Liver (tissue), 9 donors: Measurements from ENCODE around the gene SMU1. TPM values are rescaled to one million over a fixed set of nuclear protein-coding genes. Genes with fewer than 3 reads are reported as not detected.

Experiments
- DNase-seq: peaks from one replicate; pipeline ENCODE4 v3.0.0-alpha.2; 2017; ENCODE audit warnings: low spot score
- H3K27ac ChIP-seq, 2 donors: one replicate each; pipeline ENCODE4 v1.7.0; 2013; ENCODE audit warnings: inconsistent platforms in 2 of 2, low read length in 2 of 2, control low read depth in 1 of 2, low read depth in 1 of 2, mild to moderate bottlenecking in 1 of 2
- H3K27me3 ChIP-seq, 4 donors: one replicate each; pipeline versions ENCODE4 v1.6.1 to v1.7.0; 2013; ENCODE audit warnings: low read length in 3 of 4, inconsistent platforms in 1 of 4, mild to moderate bottlenecking in 1 of 4, moderate library complexity in 1 of 4; ENCODE audit not compliant: control insufficient read depth in 4 of 4, insufficient read depth in 4 of 4
- H3K36me3 ChIP-seq, 4 donors: one replicate each; pipeline versions ENCODE4 v1.6.1 to v1.7.0; 2013; ENCODE audit warnings: low read length in 3 of 4, mild to moderate bottlenecking in 3 of 4, low read depth in 1 of 4, moderate library complexity in 1 of 4; ENCODE audit not compliant: control insufficient read depth in 4 of 4, insufficient read depth in 3 of 4
- H3K4me1 ChIP-seq, 4 donors: one replicate each; pipeline versions ENCODE4 v1.6.1 to v1.7.0; 2013; ENCODE audit warnings: low read length in 3 of 4, mild to moderate bottlenecking in 3 of 4, moderate library complexity in 1 of 4; ENCODE audit not compliant: control insufficient read depth in 4 of 4, insufficient read depth in 4 of 4
- H3K4me3 ChIP-seq, 3 donors: one replicate each; pipeline versions ENCODE4 v1.6.1 to v1.7.0; 2013; ENCODE audit warnings: low read length in 3 of 3, control low read depth in 1 of 3, low read depth in 1 of 3, mild to moderate bottlenecking in 1 of 3
- H3K9ac ChIP-seq, 2 donors: one replicate each; pipeline ENCODE4 v1.7.0; 2013; ENCODE audit warnings: low read length in 2 of 2, mild to moderate bottlenecking in 2 of 2, moderate library complexity in 2 of 2, control low read depth in 1 of 2, low read depth in 1 of 2
- H3K9me3 ChIP-seq, 4 donors: one replicate each; pipeline versions ENCODE4 v1.6.1 to v1.7.0; 2013; ENCODE audit warnings: low read length in 3 of 4; ENCODE audit not compliant: control insufficient read depth in 4 of 4
- EGR1 ChIP-seq, 2 donors: IDR thresholded peaks; 2 replicates each; pipeline ENCODE4 v1.6.1; 2016 to 2018; ENCODE audit warnings: antibody characterized with exemption in 2 of 2, low read depth in 2 of 2
- FOXA1 ChIP-seq: IDR thresholded peaks from 2 replicates; pipeline ENCODE4 v1.6.1; 2016; ENCODE audit warnings: antibody characterized with exemption
- FOXA2 ChIP-seq: IDR thresholded peaks from 2 replicates; pipeline ENCODE4 v1.6.1; 2016; ENCODE audit warnings: antibody characterized with exemption
- GABPA ChIP-seq, 2 donors: IDR thresholded peaks in 1 of 2; conservative IDR thresholded peaks in 1 of 2; 2 replicates each; pipeline ENCODE4 v1.6.1; 2016; ENCODE audit warnings: antibody characterized with exemption in 2 of 2, mild to moderate bottlenecking in 1 of 2, moderate library complexity in 1 of 2
- HNF4A ChIP-seq, 2 donors: conservative IDR thresholded peaks; 2 replicates each; pipeline ENCODE4 v1.6.1; 2016; ENCODE audit warnings: antibody characterized with exemption in 2 of 2, mild to moderate bottlenecking in 2 of 2
- HNF4G ChIP-seq: IDR thresholded peaks from 2 replicates; pipeline ENCODE4 v1.6.1; 2016; ENCODE audit warnings: antibody characterized with exemption
- JUND ChIP-seq, 2 donors: IDR thresholded peaks; 2 replicates each; pipeline ENCODE4 v1.6.1; 2016; ENCODE audit warnings: antibody characterized with exemption in 2 of 2
- NR2F2 ChIP-seq: IDR thresholded peaks from 2 replicates; pipeline ENCODE4 v1.6.1; 2016; ENCODE audit warnings: antibody characterized with exemption
- RAD21 ChIP-seq, 2 donors: IDR thresholded peaks; 2 replicates each; pipeline ENCODE4 v1.6.1; 2016; ENCODE audit warnings: antibody characterized with exemption in 2 of 2, mild to moderate bottlenecking in 2 of 2
- RXRA ChIP-seq, 2 donors: IDR thresholded peaks; 2 replicates each; pipeline ENCODE4 v1.6.1; 2017 to 2018; ENCODE audit warnings: antibody characterized with exemption in 2 of 2, mild to moderate bottlenecking in 1 of 2
- SP1 ChIP-seq: IDR thresholded peaks from 2 replicates; pipeline ENCODE4 v1.6.1; 2018; ENCODE audit warnings: antibody characterized with exemption, mild to moderate bottlenecking
- TAF1 ChIP-seq: conservative IDR thresholded peaks from 2 replicates; pipeline ENCODE4 v1.6.1; 2016; ENCODE audit warnings: antibody characterized with exemption, mild to moderate bottlenecking
- YY1 ChIP-seq: IDR thresholded peaks from 2 replicates; pipeline ENCODE4 v1.6.1; 2016; ENCODE audit warnings: antibody characterized with exemption, mild to moderate bottlenecking
- WGBS: extraction: QIAGEN DNeasy Blood & Tissue Kit; methylation state at CpG from one replicate; pipeline ENCODE4 v1.1.7; 2013; 5-methylcytosine and 5-hydroxymethylcytosine counted together
- polyA plus RNA-seq, 2 donors: library from polyadenylated mRNA; stranded (reverse) in 1 of 2; unstranded in 1 of 2; fragments of 200-250 nt in 1 of 2; fragments of >200 nt in 1 of 2; fragmentation: Nextera tagmentation in 1 of 2; extraction: Ambion mirVana in 1 of 2; gene quantifications; one replicate each; pipeline versions ENCODE4 v1.2.1 to v1.2.3, GENCODE V29; 2013 to 2015
- total RNA-seq, 2 donors: library from RNA; depleted of rRNA; stranded (reverse); fragments of >200 nt; gene quantifications; one replicate each; pipeline ENCODE4 v1.2.3, GENCODE V29; 2014
- TF ChIP-seq, protein P1 (sequence below): IDR thresholded peaks from 2 replicates; pipeline ENCODE4 v1.6.1; 2016; ENCODE audit warnings: antibody characterized with exemption, mild to moderate bottlenecking
- TF ChIP-seq, protein P2 (sequence below): fragments of 150-350 bp; IDR thresholded peaks from 2 replicates; pipeline ENCODE4 v1.5.1; 2017; ENCODE audit warnings: improper control_type of control experiment, low read depth, low read length; ENCODE audit not compliant: missing input control
- TF ChIP-seq, protein P3 (sequence below): IDR thresholded peaks from 2 replicates; pipeline ENCODE4 v1.6.1; 2016; ENCODE audit warnings: antibody characterized with exemption
- TF ChIP-seq, protein P4 (sequence below): IDR thresholded peaks from 2 replicates; pipeline ENCODE4 v1.6.1; 2016; ENCODE audit warnings: antibody characterized with exemption
- TF ChIP-seq, protein P5 (sequence below): IDR thresholded peaks from 2 replicates; pipeline ENCODE4 v1.6.1; 2016; ENCODE audit warnings: antibody characterized with exemption
- donor health status: healthy.
- donor health status: healthy.
- donor health status: healthy.
- donor health status: healthy.
- donor health status: healthy.

SMU1 gene
- total and polyA plus RNA-seq, 4 donors, result 5.3 to 14.2 (median 9.5) TPM

DNA sequence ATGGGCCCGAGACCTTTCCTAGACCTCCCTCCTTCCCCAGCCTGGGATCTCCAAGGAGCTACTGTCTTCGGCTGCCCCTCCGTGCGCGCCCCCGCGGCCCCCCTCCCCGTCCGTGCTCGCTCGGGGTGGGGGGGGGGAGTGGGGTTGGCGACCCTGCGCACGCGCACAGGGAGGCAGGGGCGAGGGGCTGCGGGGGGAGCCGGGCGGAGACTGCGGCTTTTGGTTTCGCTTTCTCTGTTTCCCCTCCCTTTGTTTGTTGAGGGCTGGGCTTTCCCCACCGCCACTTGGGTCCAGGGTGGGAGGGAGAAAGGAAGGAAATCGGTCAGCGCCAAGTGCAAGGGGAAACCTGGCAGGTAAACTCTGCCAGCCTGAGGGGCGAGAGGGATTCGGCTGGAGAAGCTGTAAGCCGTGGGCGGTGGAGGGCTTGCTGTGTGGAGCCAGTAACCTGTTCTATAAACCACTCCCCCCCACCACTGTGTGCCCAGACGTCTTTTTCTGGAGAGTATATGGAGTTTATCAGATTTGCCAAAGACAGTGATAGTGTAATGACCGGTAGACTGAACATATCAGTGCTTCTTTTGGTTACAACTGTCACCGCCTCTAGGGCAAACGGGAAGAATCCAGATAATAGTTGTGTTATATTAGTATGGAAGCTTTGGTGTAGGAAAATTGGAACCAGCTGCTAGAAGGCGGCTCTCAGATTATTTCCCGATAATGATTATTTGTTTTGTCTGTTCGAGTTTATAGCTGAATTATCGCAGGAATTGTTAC lies 50.7 kb downstream of the SMU1 start:
- no peaks in the 10 kb centered on the region for H3K9me3 ChIP-seq
- H3K4me3 ChIP-seq, result peak overlapping the region; percentile 85 to 97 (median 96)
- WGBS, result 1% methylated on average over 36 of the region's 36 CpGs
- TF ChIP-seq, protein P1, sequence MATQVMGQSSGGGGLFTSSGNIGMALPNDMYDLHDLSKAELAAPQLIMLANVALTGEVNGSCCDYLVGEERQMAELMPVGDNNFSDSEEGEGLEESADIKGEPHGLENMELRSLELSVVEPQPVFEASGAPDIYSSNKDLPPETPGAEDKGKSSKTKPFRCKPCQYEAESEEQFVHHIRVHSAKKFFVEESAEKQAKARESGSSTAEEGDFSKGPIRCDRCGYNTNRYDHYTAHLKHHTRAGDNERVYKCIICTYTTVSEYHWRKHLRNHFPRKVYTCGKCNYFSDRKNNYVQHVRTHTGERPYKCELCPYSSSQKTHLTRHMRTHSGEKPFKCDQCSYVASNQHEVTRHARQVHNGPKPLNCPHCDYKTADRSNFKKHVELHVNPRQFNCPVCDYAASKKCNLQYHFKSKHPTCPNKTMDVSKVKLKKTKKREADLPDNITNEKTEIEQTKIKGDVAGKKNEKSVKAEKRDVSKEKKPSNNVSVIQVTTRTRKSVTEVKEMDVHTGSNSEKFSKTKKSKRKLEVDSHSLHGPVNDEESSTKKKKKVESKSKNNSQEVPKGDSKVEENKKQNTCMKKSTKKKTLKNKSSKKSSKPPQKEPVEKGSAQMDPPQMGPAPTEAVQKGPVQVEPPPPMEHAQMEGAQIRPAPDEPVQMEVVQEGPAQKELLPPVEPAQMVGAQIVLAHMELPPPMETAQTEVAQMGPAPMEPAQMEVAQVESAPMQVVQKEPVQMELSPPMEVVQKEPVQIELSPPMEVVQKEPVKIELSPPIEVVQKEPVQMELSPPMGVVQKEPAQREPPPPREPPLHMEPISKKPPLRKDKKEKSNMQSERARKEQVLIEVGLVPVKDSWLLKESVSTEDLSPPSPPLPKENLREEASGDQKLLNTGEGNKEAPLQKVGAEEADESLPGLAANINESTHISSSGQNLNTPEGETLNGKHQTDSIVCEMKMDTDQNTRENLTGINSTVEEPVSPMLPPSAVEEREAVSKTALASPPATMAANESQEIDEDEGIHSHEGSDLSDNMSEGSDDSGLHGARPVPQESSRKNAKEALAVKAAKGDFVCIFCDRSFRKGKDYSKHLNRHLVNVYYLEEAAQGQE, result no peak
- peaks cover 0 to 19% (median 16%) of the 10 kb centered on the region in 4 donors for H3K36me3 ChIP-seq
- peak; percentile 76 for DNase-seq
- H3K27me3 ChIP-seq, result no peaks in the 10 kb centered on the region
- H3K27ac ChIP-seq, result peak overlapping the region; percentile 100
- H3K4me1 ChIP-seq, result peaks cover 6 to 59% (median 47%) of the 10 kb centered on the region in 4 donors
- H3K9ac ChIP-seq, result peak overlapping the region; percentile 95 to 100

DNA sequence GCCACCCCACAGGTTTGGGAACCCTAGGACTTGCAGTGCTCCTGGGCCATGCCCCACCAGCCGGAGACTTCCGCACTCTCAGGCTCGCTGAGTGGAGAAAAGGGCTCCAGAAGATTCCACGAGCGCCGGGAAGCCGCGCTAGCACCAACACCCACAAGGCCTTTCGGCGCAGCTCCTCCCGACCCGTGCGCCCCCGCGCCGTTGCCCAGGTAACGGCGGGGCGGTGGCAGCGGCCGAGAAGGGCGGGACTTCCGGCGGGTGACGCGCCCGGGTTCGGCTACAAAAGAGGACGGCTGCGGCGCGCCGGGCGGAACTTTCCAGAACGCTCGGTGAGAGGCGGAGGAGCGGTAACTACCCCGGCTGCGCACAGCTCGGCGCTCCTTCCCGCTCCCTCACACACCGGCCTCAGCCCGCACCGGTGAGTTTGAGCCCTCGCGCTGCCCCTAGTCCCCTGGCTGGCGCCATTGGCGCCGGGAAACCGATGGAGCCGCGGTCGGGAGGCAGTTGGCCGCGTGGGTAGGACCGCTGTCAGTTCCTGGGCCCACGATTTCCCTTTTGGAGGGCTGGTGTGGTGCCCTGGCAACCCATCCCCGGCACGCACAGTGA lies 51.4 kb downstream of the SMU1 start, which contains the start of gene DNAJA1:
Gene DNAJA1 (plus strand): TSS at position 308 of the 606 bp plus-strand sequence. CDS start 1,212 bp downstream, outside the sequence.
- H3K4me1 ChIP-seq, result peaks cover 6 to 55% (median 42%) of the 10 kb centered on the region in 4 donors
- under 1% methylated on average over 61 of the region's 61 CpGs for WGBS
- peak; percentile 19 for TF ChIP-seq NR2F2
- TF ChIP-seq SP1, result peak; percentile 44
- TF ChIP-seq, protein P1, result peak; percentile 96
- TF ChIP-seq RXRA (IDR thresholded peaks at IDR 0.05), result no peak
- peak; percentile 58 for TF ChIP-seq YY1
- TF ChIP-seq HNF4A (conservative IDR thresholded peaks at IDR 0.05), result no peak
- peak; percentile 87 to 97 for TF ChIP-seq EGR1 (IDR thresholded peaks at IDR 0.05; ENCODE audit: low read depth in 2 of 2)
- peak; percentile 51 to 88 for TF ChIP-seq GABPA (IDR thresholded peaks at IDR 0.05 in 1 of 2, conservative IDR thresholded peaks at IDR 0.05 in 1 of 2)
- TF ChIP-seq HNF4G, result no peak
- TF ChIP-seq RAD21 (IDR thresholded peaks at IDR 0.05), result peak in 1 of 2 donors; percentile 17
- TF ChIP-seq JUND (IDR thresholded peaks at IDR 0.05), result no peak
- TF ChIP-seq, protein P2, sequence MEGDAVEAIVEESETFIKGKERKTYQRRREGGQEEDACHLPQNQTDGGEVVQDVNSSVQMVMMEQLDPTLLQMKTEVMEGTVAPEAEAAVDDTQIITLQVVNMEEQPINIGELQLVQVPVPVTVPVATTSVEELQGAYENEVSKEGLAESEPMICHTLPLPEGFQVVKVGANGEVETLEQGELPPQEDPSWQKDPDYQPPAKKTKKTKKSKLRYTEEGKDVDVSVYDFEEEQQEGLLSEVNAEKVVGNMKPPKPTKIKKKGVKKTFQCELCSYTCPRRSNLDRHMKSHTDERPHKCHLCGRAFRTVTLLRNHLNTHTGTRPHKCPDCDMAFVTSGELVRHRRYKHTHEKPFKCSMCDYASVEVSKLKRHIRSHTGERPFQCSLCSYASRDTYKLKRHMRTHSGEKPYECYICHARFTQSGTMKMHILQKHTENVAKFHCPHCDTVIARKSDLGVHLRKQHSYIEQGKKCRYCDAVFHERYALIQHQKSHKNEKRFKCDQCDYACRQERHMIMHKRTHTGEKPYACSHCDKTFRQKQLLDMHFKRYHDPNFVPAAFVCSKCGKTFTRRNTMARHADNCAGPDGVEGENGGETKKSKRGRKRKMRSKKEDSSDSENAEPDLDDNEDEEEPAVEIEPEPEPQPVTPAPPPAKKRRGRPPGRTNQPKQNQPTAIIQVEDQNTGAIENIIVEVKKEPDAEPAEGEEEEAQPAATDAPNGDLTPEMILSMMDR, result no peak
- TF ChIP-seq, protein P3, sequence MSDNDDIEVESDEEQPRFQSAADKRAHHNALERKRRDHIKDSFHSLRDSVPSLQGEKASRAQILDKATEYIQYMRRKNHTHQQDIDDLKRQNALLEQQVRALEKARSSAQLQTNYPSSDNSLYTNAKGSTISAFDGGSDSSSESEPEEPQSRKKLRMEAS, result peak; percentile 22
- TF ChIP-seq, protein P4, sequence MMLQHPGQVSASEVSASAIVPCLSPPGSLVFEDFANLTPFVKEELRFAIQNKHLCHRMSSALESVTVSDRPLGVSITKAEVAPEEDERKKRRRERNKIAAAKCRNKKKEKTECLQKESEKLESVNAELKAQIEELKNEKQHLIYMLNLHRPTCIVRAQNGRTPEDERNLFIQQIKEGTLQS, result no peak
- peak; percentile 96 for TF ChIP-seq TAF1
- TF ChIP-seq FOXA2, result no peak
- TF ChIP-seq FOXA1, result no peak
- TF ChIP-seq, protein P5, sequence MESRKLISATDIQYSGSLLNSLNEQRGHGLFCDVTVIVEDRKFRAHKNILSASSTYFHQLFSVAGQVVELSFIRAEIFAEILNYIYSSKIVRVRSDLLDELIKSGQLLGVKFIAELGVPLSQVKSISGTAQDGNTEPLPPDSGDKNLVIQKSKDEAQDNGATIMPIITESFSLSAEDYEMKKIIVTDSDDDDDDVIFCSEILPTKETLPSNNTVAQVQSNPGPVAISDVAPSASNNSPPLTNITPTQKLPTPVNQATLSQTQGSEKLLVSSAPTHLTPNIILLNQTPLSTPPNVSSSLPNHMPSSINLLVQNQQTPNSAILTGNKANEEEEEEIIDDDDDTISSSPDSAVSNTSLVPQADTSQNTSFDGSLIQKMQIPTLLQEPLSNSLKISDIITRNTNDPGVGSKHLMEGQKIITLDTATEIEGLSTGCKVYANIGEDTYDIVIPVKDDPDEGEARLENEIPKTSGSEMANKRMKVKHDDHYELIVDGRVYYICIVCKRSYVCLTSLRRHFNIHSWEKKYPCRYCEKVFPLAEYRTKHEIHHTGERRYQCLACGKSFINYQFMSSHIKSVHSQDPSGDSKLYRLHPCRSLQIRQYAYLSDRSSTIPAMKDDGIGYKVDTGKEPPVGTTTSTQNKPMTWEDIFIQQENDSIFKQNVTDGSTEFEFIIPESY, result no peak
- peak within 1 kb of the TSS; percentile 100 for H3K27ac ChIP-seq
- no peaks in the 10 kb centered on the region for H3K9me3 ChIP-seq
- H3K27me3 ChIP-seq, result no peaks in the 10 kb centered on the region
- DNase-seq, result peak; percentile 97
- peak within 1 kb of the TSS; percentile 85 to 97 (median 96) for H3K4me3 ChIP-seq
- H3K36me3 ChIP-seq, result peaks cover 0 to 13% (median 10%) of the 10 kb centered on the region in 4 donors
- H3K9ac ChIP-seq, result peak within 1 kb of the TSS; percentile 95 to 100
